OCI-LY7 (cell line): ENCODE results near the gene MRI1.

Experiments used
- CTCF ChIP-seq: fragments of 200-600 bp; sonication (generic); conservative IDR thresholded peaks from 2 replicates; pipeline ENCODE4 v1.5.1; 2014; ENCODE audit warnings: mild to moderate bottlenecking, antibody characterized with exemption, low read length, moderate library complexity, mixed read lengths
- EZH2phosphoT487 ChIP-seq: fragments of 200-600 bp; sonication (generic); IDR thresholded peaks from 2 replicates; pipeline ENCODE4 v1.6.1; 2018; ENCODE audit warnings: low read depth, borderline replicate concordance, mild to moderate bottlenecking, mixed run types, antibody characterized with exemption, low read length, moderate library complexity, mixed read lengths

DNA sequence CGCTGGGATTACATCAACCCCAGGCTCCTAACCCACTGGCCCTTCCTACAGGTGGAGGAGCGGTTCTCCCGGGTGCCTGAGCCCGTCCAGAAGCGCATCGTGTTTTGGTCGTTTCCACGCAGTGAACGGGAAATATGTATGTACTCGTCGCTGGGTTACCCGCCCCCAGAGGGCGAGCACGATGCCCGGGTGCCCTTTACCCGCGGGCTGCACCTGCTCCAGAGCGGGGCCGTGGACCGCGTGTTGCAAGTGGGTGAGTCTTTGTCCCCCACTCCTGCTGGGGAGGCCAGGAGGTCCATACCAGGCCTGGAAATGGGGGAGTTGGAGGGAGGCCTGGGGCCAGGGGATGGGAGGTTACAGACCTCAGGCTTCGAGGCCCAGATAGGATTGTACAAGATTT, 35.3 kb downstream of the MRI1 start:
- no peak for TF ChIP-seq CTCF
- no peak for TF ChIP-seq EZH2phosphoT487
